IMR-90 (cell line): ENCODE measurements around the gene C5orf58. TPM values are rescaled to one million over a fixed set of nuclear protein-coding genes. Genes with fewer than 3 reads are reported as not detected.

Experiments used
- ATAC-seq: fragments of 200-7000 bp; cut with Tn5 transposase; 2 replicates; pipeline ENCODE4 v1.9.1; 2020; ENCODE audit warnings: low read depth, mild to moderate bottlenecking, moderate library complexity
- BruUV-seq: library from RNA; stranded (reverse); fragments of 400-500 nt; replicated peaks from 2 replicates; lab custom pipeline; 2021; lab: Mats Ljungman, UMichigan
- CTCF ChIA-PET: fragments of 300-600 bp; formaldehyde crosslinking; extraction: SDS; loops from one replicate; lab custom pipeline; 2021; ENCODE audit warnings: antibody characterized with exemption; lab: Yijun Ruan, JAX
- POLR2A ChIA-PET: fragments of 300-600 bp; sonication (Branson Sonifier 250); formaldehyde crosslinking; loops from one replicate; lab custom pipeline; 2022; ENCODE audit warnings: antibody characterized with exemption; ENCODE audit not compliant: unreplicated experiment; lab: Charles Lee
- DNase-seq: peaks from one replicate; pipeline ENCODE4 v3.0.0; 2013
- H2AFZ ChIP-seq: replicated peaks from 2 replicates; pipeline ENCODE3; 2013; ENCODE audit warnings: low read length, mild to moderate bottlenecking; ENCODE audit not compliant: poor library complexity
- H2AK5ac ChIP-seq: 2 replicates; pipeline ENCODE4 v1.6.1; 2013; ENCODE audit warnings: low read depth, low read length, inconsistent platforms
- H2AK9ac ChIP-seq: replicated peaks from 2 replicates; pipeline ENCODE3; 2013; ENCODE audit warnings: mild to moderate bottlenecking, low read depth, low read length, moderate library complexity; ENCODE audit not compliant: poor library complexity
- H2BK120ac ChIP-seq: 2 replicates; pipeline ENCODE4 v1.6.1; 2013; ENCODE audit warnings: low read depth, low read length, inconsistent platforms
- H2BK15ac ChIP-seq: 3 replicates; pipeline ENCODE4 v1.6.1; 2013; ENCODE audit warnings: low read depth, low read length, inconsistent platforms
- H2BK20ac ChIP-seq: 2 replicates; pipeline ENCODE4 v1.6.1; 2013; ENCODE audit warnings: low read depth, mild to moderate bottlenecking, inconsistent platforms, low read length, moderate library complexity
- H2BK5ac ChIP-seq: 2 replicates; pipeline ENCODE4 v1.6.1; 2013; ENCODE audit warnings: mild to moderate bottlenecking, low read depth, low read length, inconsistent platforms; ENCODE audit not compliant: poor library complexity, severe bottlenecking
- H3K14ac ChIP-seq: replicated peaks from 2 replicates; pipeline ENCODE4 v1.6.1; 2013; ENCODE audit warnings: low read depth, low read length, inconsistent platforms
- H3K18ac ChIP-seq: 2 replicates; pipeline ENCODE4 v1.6.1; 2013; ENCODE audit warnings: low read depth, low read length, control low read depth
- H3K23ac ChIP-seq: 2 replicates; pipeline ENCODE4 v1.6.1; 2013; ENCODE audit warnings: low read depth, low read length, inconsistent platforms
- H3K27ac ChIP-seq: 2 replicates; pipeline ENCODE4 v1.5.1; 2013; ENCODE audit warnings: mild to moderate bottlenecking, control low read depth, low read length; ENCODE audit not compliant: insufficient read depth
- H3K27me3 ChIP-seq: 2 replicates; pipeline ENCODE4 v1.6.1; 2013; ENCODE audit warnings: low read length; ENCODE audit not compliant: control insufficient read depth, insufficient read depth
- H3K36me3 ChIP-seq: 2 replicates; pipeline ENCODE4 v1.6.1; 2013; ENCODE audit warnings: low read length, mixed read lengths; ENCODE audit not compliant: control insufficient read depth, insufficient read depth
- H3K4ac ChIP-seq: 2 replicates; pipeline ENCODE4 v1.6.1; 2013; ENCODE audit warnings: low read depth, low read length, inconsistent platforms
- H3K4me1 ChIP-seq: 2 replicates; pipeline ENCODE4 v1.6.1; 2013; ENCODE audit warnings: low read length, mixed read lengths; ENCODE audit not compliant: control insufficient read depth, insufficient read depth
- H3K4me2 ChIP-seq: 2 replicates; pipeline ENCODE4 v1.6.1; 2013; ENCODE audit warnings: low read depth, mild to moderate bottlenecking, control low read depth, low read length, moderate library complexity
- H3K4me3 ChIP-seq: 2 replicates; pipeline ENCODE4 v1.5.1; 2013; ENCODE audit warnings: low read depth, mild to moderate bottlenecking, control low read depth, low read length, moderate library complexity; ENCODE audit not compliant: insufficient read depth
- H3K56ac ChIP-seq: 2 replicates; pipeline ENCODE4 v1.6.1; 2013; ENCODE audit warnings: low read length, inconsistent platforms; ENCODE audit not compliant: insufficient read depth; ENCODE audit errors: extremely low read depth
- H3K79me1 ChIP-seq, 2 experiments: 2 replicates each; pipeline ENCODE4 v1.6.1; 2013; ENCODE audit warnings: low read length in 2 of 2, inconsistent platforms in 1 of 2, low read depth in 1 of 2
- H3K9ac ChIP-seq: 2 replicates; pipeline ENCODE4 v1.6.1; 2013; ENCODE audit warnings: low read depth, low read length, control low read depth
- H3K9me1 ChIP-seq: 2 replicates; pipeline ENCODE4 v1.6.1; 2013; ENCODE audit warnings: low read length, inconsistent platforms; ENCODE audit not compliant: insufficient read depth
- H3K9me3 ChIP-seq: 2 replicates; pipeline ENCODE4 v1.6.1; 2013; ENCODE audit warnings: low read length; ENCODE audit not compliant: control insufficient read depth, insufficient read depth
- H4K20me1 ChIP-seq: 2 replicates; pipeline ENCODE4 v1.6.1; 2013; ENCODE audit warnings: low read length, inconsistent platforms; ENCODE audit not compliant: insufficient read depth
- H4K5ac ChIP-seq: 2 replicates; pipeline ENCODE4 v1.6.1; 2013; ENCODE audit warnings: mild to moderate bottlenecking, low read depth, low read length, control low read depth
- H4K8ac ChIP-seq, 2 experiments: 2 replicates each; pipeline ENCODE4 v1.6.1; 2013; ENCODE audit warnings: low read depth in 2 of 2, low read length in 2 of 2, control low read depth in 1 of 2, inconsistent platforms in 1 of 2
- H4K91ac ChIP-seq: 2 replicates; pipeline ENCODE4 v1.6.1; 2013; ENCODE audit warnings: low read depth, low read length, inconsistent platforms; ENCODE audit not compliant: insufficient read depth
- BHLHE40 ChIP-seq: fragments of 150-350 bp; IDR thresholded peaks from 2 replicates; pipeline ENCODE4 v1.6.1; 2016; ENCODE audit warnings: mild to moderate bottlenecking, low read depth, low read length
- CEBPB ChIP-seq: IDR thresholded peaks from 2 replicates; pipeline ENCODE4 v1.6.1; 2012; ENCODE audit warnings: low read depth, low read length, improper control_type of control experiment
- CHD1 ChIP-seq: IDR thresholded peaks from 2 replicates; pipeline ENCODE4 v1.6.1; 2012; ENCODE audit warnings: low read depth, low read length, improper control_type of control experiment
- CTCF ChIP-seq: conservative IDR thresholded peaks from 2 replicates; pipeline ENCODE4 v1.5.1; 2012; ENCODE audit warnings: mild to moderate bottlenecking, low read depth, low read length, improper control_type of control experiment
- ELK1 ChIP-seq: fragments of 150-350 bp; IDR thresholded peaks from 2 replicates; pipeline ENCODE4 v1.6.1; 2016; ENCODE audit warnings: low read depth, mild to moderate bottlenecking, low read length, moderate library complexity, borderline replicate concordance
- FOS ChIP-seq: fragments of 150-350 bp; IDR thresholded peaks from 2 replicates; pipeline ENCODE4 v1.6.1; 2016; ENCODE audit warnings: low read depth, low read length
- MAZ ChIP-seq: IDR thresholded peaks from 2 replicates; pipeline ENCODE4 v1.6.1; 2012; ENCODE audit warnings: low read depth, mild to moderate bottlenecking, low read length, improper control_type of control experiment, moderate library complexity, borderline replicate concordance
- MXI1 ChIP-seq: IDR thresholded peaks from 2 replicates; pipeline ENCODE4 v1.6.1; 2012; ENCODE audit warnings: low read depth, mild to moderate bottlenecking, low read length, moderate library complexity, borderline replicate concordance
- NFE2L2 ChIP-seq: fragments of 150-350 bp; IDR thresholded peaks from 2 replicates; pipeline ENCODE4 v1.6.1; 2016; ENCODE audit warnings: low read depth, mild to moderate bottlenecking, low read length
- POLR2A ChIP-seq: IDR thresholded peaks from 2 replicates; pipeline ENCODE4 v1.6.1; 2012; ENCODE audit warnings: mild to moderate bottlenecking, low read depth, low read length
- RAD21 ChIP-seq: IDR thresholded peaks from 2 replicates; pipeline ENCODE4 v1.6.1; 2012; ENCODE audit warnings: low read length, improper control_type of control experiment
- RCOR1 ChIP-seq: IDR thresholded peaks from 2 replicates; pipeline ENCODE4 v1.6.1; 2012; ENCODE audit warnings: mild to moderate bottlenecking, low read length, improper control_type of control experiment; ENCODE audit not compliant: insufficient replicate concordance
- RFX5 ChIP-seq: IDR thresholded peaks from 2 replicates; pipeline ENCODE4 v1.8.0; 2012; ENCODE audit warnings: low read depth, mild to moderate bottlenecking, low read length, moderate library complexity
- SMC3 ChIP-seq: fragments of 150-350 bp; IDR thresholded peaks from 2 replicates; pipeline ENCODE4 v1.6.1; 2016; ENCODE audit warnings: low read depth, mild to moderate bottlenecking, antibody characterized with exemption, low read length, moderate library complexity
- USF2 ChIP-seq: fragments of 150-350 bp; IDR thresholded peaks from 2 replicates; pipeline ENCODE4 v1.6.1; 2017; ENCODE audit warnings: mild to moderate bottlenecking, antibody characterized with exemption, low read length, low read depth
- WGBS, 2 experiments: methylation state at CpG; one replicate each; pipeline versions ENCODE4 v1.1.5 to v1.1.7; 2013; ENCODE audit warnings: missing lambda C conversion rate in 2 of 2; ENCODE audit not compliant: insufficient read length in 1 of 2; ENCODE audit errors: extremely low coverage in 2 of 2; 5-methylcytosine and 5-hydroxymethylcytosine counted together
- dilution Hi-C: fragments of 300-500 bp; cut with HindIII; formaldehyde crosslinking; loops from one replicate; pipeline ENCODE4 v1.14.3; 2018; ENCODE audit warnings: low sequenced_read_pairs; ENCODE audit not compliant: unreplicated experiment
- in situ Hi-C: fragments of 300-500 bp; cut with MboI; formaldehyde crosslinking; loops from 3 replicates; pipeline ENCODE4 v1.14.3; 2019; ENCODE audit warnings: low sequenced_read_pairs, inconsistent platforms, mixed read lengths
- intact Hi-C: fragments of 100-400 bp; cut with micrococcal nuclease; formaldehyde crosslinking; loops from 2 replicates; pipeline ENCODE4 v1.10.0; 2022
- polyA plus RNA-seq, 3 experiments: library from polyadenylated mRNA; depleted of rRNA; stranded (reverse); fragments of >200 nt; gene quantifications; 2 replicates each; pipeline ENCODE4 v1.2.3, GENCODE V29; 2012; ENCODE audit warnings: low replicate concordance in 1 of 3
- total RNA-seq: library from RNA; depleted of rRNA; stranded (reverse); fragments of >200 nt; gene quantifications from 2 replicates; pipeline ENCODE4 v1.2.3, GENCODE V29; 2012

The C5orf58 gene
- total and polyA plus RNA-seq, 2 of the 4 experiments (the other 2 are of a cell fraction): not detected

- no peak for DNase-seq
- H3K23ac ChIP-seq: no peak overlapping the region
- no peak overlapping the region for H2AK9ac ChIP-seq
- H3K18ac ChIP-seq: no peak overlapping the region
- H3K27me3 ChIP-seq: no peaks in the 10 kb centered on the region
- H2BK120ac ChIP-seq: no peak overlapping the region
- H3K56ac ChIP-seq: no peak overlapping the region
- H4K5ac ChIP-seq: no peak overlapping the region
- no peaks in the 10 kb centered on the region for H3K79me1 ChIP-seq
- no peaks in the 10 kb centered on the region for H3K9me3 ChIP-seq
- TF ChIP-seq ELK1: no peak
- TF ChIP-seq BHLHE40: no peak
- no peak for TF ChIP-seq NFE2L2
- TF ChIP-seq CTCF: no peak
- TF ChIP-seq MXI1: no peak
- no peak for TF ChIP-seq MAZ
- TF ChIP-seq POLR2A: no peak
- TF ChIP-seq CEBPB: no peak
- TF ChIP-seq RCOR1: no peak
- TF ChIP-seq FOS: no peak
- no peak for TF ChIP-seq RAD21
- no peak for TF ChIP-seq RFX5
- TF ChIP-seq CHD1: no peak
- TF ChIP-seq SMC3: no peak
- TF ChIP-seq USF2: no peak
- no peak overlapping the region for H4K91ac ChIP-seq
- H3K9me1 ChIP-seq: no peaks in the 10 kb centered on the region
- no peaks in the 10 kb centered on the region for H4K20me1 ChIP-seq
- no CpG with 5 or more reads among the region's 1 CpG for WGBS, 2 experiments
- no peak for ATAC-seq
- H3K4me1 ChIP-seq: no peaks in the 10 kb centered on the region
- POLR2A ChIA-PET: no interaction called here
- no peak overlapping the region for H2BK15ac ChIP-seq
- no TSS peak for BruUV-seq
- no peaks in the 10 kb centered on the region for H3K36me3 ChIP-seq
- H3K27ac ChIP-seq: no peak overlapping the region
- no peak overlapping the region for H2BK20ac ChIP-seq
- H3K4ac ChIP-seq: no peak overlapping the region
- dilution Hi-C loops (no loop called here), in situ Hi-C loops (no loop called here), intact Hi-C loops (no loop called here)
- no peak overlapping the region for H2BK5ac ChIP-seq
- no peak overlapping the region for H2AFZ ChIP-seq
- CTCF ChIA-PET: interaction anchor here (0.6 to 1.1 kb wide), 4 partner anchors 13 to 182 kb away, joined by 3 to 4 read pairs (median 3); no protein-coding TSS in a partner anchor
- no peak overlapping the region for H4K8ac ChIP-seq
- no peak overlapping the region for H3K4me3 ChIP-seq
- no peak overlapping the region for H3K14ac ChIP-seq
- H3K9ac ChIP-seq: no peak overlapping the region
- H2AK5ac ChIP-seq: no peak overlapping the region
- no peak overlapping the region for H3K4me2 ChIP-seq
These were observed 5.8 kb downstream of the C5orf58 start for GRCh38 chr5:170238456-170239196.
